Osteoblast (primary cell): ENCODE measurements around the gene SPEF2. TPM values are rescaled to one million over a fixed set of nuclear protein-coding genes. Genes with fewer than 3 reads are reported as not detected.

Experiments used
- DNase-seq: peaks from one replicate; pipeline ENCODE4 v3.0.0; 2011; ENCODE audit warnings: low spot score, mixed read lengths; ENCODE audit not compliant: insufficient read length; ENCODE audit errors: missing footprints
- H2AFZ ChIP-seq: 2 replicates; pipeline ENCODE4 v1.6.0; 2011; ENCODE audit warnings: mild to moderate bottlenecking, low read length
- H3K27ac ChIP-seq: 2 replicates; pipeline ENCODE4 v1.5.1; 2011; ENCODE audit warnings: mild to moderate bottlenecking, low read depth, low read length, moderate library complexity
- H3K27me3 ChIP-seq: 2 replicates; pipeline ENCODE4 v1.6.0; 2012; ENCODE audit warnings: mild to moderate bottlenecking, control low read depth, inconsistent platforms, low read length, moderate library complexity; ENCODE audit not compliant: insufficient read depth
- H3K36me3 ChIP-seq: 2 replicates; pipeline ENCODE4 v1.5.1; 2011; ENCODE audit warnings: mild to moderate bottlenecking, low read length, control low read depth, moderate library complexity; ENCODE audit not compliant: insufficient read depth
- H3K4me1 ChIP-seq: 2 replicates; pipeline ENCODE4 v1.5.1; 2011; ENCODE audit warnings: mild to moderate bottlenecking, low read length, control low read depth, moderate library complexity; ENCODE audit not compliant: insufficient read depth
- H3K4me2 ChIP-seq: 2 replicates; pipeline ENCODE4 v1.6.0; 2011; ENCODE audit warnings: mild to moderate bottlenecking, low read length; ENCODE audit not compliant: insufficient read depth
- H3K4me3 ChIP-seq: fragments of 200-600 bp; sonication (generic); 3 replicates; pipeline ENCODE4 v1.5.1; 2012; ENCODE audit warnings: mild to moderate bottlenecking, low read length, inconsistent platforms; ENCODE audit not compliant: insufficient read depth
- H3K79me2 ChIP-seq: 2 replicates; pipeline ENCODE4 v1.6.0; 2012; ENCODE audit warnings: mild to moderate bottlenecking, low read length, control low read depth, inconsistent platforms; ENCODE audit not compliant: insufficient read depth
- H3K9me3 ChIP-seq: 2 replicates; pipeline ENCODE4 v1.5.1; 2011; ENCODE audit warnings: low read depth, low read length, control low read depth
- H4K20me1 ChIP-seq: 2 replicates; pipeline ENCODE4 v1.6.0; 2012; ENCODE audit warnings: mild to moderate bottlenecking, low read length, control low read depth; ENCODE audit not compliant: insufficient read depth
- total RNA-seq: library from RNA; depleted of rRNA; stranded (reverse); fragments of >200 nt; gene quantifications from 2 replicates; pipeline ENCODE4 v1.2.3, GENCODE V29; 2012
- TF ChIP-seq, protein P1 (sequence below): IDR thresholded peaks from 2 replicates; pipeline ENCODE4 v1.5.1; 2011; ENCODE audit warnings: mild to moderate bottlenecking, low read depth, low read length, moderate library complexity; ENCODE audit errors: extremely low read depth

SPEF2 gene
- total RNA-seq, 1 donor = 7.2 TPM

DNA sequence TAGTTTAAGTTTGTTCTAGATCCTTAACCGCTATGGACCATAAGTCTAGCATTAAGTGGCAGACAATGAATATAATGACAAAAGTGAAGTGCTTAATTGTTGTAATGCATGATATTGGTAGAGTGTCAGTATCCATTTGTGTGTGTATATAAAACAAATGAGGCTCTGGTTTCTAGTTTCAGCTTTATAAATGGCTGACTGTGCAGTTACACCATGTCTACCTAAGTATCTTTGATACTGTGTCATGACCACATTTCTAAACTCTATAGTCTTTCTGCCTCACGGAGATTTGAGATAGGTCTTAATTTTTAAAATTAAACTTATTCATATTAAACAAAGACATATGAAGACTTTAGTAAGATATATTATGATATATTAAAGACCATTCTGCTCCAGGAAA, 92.0 kb downstream of the SPEF2 start:
- no peak overlapping the region for H3K27ac ChIP-seq
- H2AFZ ChIP-seq = no peak overlapping the region
- no peaks in the 10 kb centered on the region for H3K36me3 ChIP-seq
- TF ChIP-seq, protein P1, sequence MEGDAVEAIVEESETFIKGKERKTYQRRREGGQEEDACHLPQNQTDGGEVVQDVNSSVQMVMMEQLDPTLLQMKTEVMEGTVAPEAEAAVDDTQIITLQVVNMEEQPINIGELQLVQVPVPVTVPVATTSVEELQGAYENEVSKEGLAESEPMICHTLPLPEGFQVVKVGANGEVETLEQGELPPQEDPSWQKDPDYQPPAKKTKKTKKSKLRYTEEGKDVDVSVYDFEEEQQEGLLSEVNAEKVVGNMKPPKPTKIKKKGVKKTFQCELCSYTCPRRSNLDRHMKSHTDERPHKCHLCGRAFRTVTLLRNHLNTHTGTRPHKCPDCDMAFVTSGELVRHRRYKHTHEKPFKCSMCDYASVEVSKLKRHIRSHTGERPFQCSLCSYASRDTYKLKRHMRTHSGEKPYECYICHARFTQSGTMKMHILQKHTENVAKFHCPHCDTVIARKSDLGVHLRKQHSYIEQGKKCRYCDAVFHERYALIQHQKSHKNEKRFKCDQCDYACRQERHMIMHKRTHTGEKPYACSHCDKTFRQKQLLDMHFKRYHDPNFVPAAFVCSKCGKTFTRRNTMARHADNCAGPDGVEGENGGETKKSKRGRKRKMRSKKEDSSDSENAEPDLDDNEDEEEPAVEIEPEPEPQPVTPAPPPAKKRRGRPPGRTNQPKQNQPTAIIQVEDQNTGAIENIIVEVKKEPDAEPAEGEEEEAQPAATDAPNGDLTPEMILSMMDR = no peak
- H3K79me2 ChIP-seq = no peaks in the 10 kb centered on the region
- no peaks in the 10 kb centered on the region for H3K4me1 ChIP-seq
- no peak overlapping the region for H3K4me3 ChIP-seq
- H4K20me1 ChIP-seq = no peaks in the 10 kb centered on the region
- no peak for DNase-seq
- no peaks in the 10 kb centered on the region for H3K9me3 ChIP-seq
- H3K4me2 ChIP-seq = no peak overlapping the region
- H3K27me3 ChIP-seq = no peaks in the 10 kb centered on the region

DNA sequence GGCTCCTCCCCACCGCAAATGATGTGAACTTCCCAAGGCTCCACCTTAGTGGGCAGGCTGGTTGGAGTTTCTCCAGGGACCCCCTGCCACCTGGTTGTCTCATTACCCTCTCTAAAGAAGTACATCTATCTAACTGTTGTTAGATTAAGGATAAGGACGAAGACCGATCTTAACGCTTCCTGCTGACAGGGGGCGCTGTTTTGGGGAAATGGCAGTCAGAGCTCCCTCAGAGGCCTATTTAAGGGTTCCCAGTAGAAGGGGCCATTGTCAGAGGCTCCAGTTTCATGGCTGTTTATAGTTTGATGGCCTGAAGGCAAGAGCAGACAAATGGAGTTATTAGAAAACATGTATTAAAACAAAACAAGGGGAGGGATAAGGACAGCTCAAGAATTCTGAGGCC, 100.1 kb downstream of the SPEF2 start:
- H3K4me3 ChIP-seq = no peak overlapping the region
- H3K27me3 ChIP-seq = no peaks in the 10 kb centered on the region
- H3K4me1 ChIP-seq = no peaks in the 10 kb centered on the region
- no peak overlapping the region for H3K27ac ChIP-seq
- H3K79me2 ChIP-seq = no peaks in the 10 kb centered on the region
- H3K36me3 ChIP-seq = no peaks in the 10 kb centered on the region
- H2AFZ ChIP-seq = no peak overlapping the region
- DNase-seq = no peak
- TF ChIP-seq, protein P1 = no peak
- H3K4me2 ChIP-seq = no peak overlapping the region
- no peaks in the 10 kb centered on the region for H3K9me3 ChIP-seq
- no peaks in the 10 kb centered on the region for H4K20me1 ChIP-seq

DNA sequence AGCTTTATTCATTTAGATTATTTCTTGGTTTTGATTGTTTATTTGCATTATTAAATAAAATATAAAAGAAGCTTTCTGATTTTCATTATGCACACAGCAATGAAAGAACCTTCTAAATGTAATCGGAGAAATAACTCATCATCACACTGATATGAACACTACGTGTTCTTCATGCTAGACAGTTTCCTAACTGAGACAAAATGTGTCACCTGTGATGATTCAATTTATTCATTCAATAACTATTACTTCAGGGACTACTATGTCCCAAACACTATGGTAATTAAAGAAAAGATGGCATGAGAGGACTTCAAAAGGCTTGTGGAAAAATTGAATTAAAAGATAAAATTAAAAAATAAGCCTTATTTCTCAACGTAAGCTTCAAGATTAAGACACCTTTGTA, 118.1 kb downstream of the SPEF2 start:
- no peaks in the 10 kb centered on the region for H3K27me3 ChIP-seq
- no peaks in the 10 kb centered on the region for H3K4me1 ChIP-seq
- H2AFZ ChIP-seq = no peak overlapping the region
- DNase-seq = no peak
- TF ChIP-seq, protein P1 = no peak
- H3K79me2 ChIP-seq = no peaks in the 10 kb centered on the region
- no peak overlapping the region for H3K4me2 ChIP-seq
- H3K9me3 ChIP-seq = no peaks in the 10 kb centered on the region
- H3K4me3 ChIP-seq = no peak overlapping the region
- H3K27ac ChIP-seq = no peak overlapping the region
- H3K36me3 ChIP-seq = no peaks in the 10 kb centered on the region
- no peaks in the 10 kb centered on the region for H4K20me1 ChIP-seq

DNA sequence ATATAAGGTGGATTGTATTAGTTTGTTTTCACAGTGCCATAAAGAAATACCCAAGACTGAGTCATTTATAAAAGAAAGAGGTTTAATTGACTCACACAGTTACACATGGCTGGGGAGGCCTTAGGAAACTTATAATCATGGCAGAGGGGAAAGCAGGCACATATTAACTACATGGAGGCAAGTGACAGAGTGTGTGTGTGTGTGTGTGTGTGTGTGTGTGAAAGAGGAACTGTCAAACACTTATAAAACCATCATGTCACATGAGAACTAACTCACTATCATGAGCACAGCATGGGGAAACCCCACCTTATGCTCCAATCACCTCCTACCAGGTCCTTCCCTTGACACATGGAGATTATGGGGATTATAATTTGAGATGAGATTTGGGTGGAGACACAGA, 118.6 kb downstream of the SPEF2 start:
- Histone ChIP-seq H3K4me3 (no peak overlapping the region), H3K27me3 (no peaks in the 10 kb centered on the region), H3K27ac (no peak overlapping the region), H2AFZ (no peak overlapping the region), H3K4me1 (peaks cover 2% of the 10 kb centered on the region), H3K9me3 (no peaks in the 10 kb centered on the region), H3K36me3 (no peaks in the 10 kb centered on the region), H3K4me2 (no peak overlapping the region), H3K79me2 (no peaks in the 10 kb centered on the region), H4K20me1 (no peaks in the 10 kb centered on the region)
- TF ChIP-seq, protein P1 = no peak
- no peak for DNase-seq
